ENCODE measurements around the gene RFC1. TPM values are rescaled to one million over a fixed set of nuclear protein-coding genes. Genes with fewer than 3 reads are reported as not detected.

Gene RFC1
- total RNA-seq, 1 experiment from 2014 or later: 56.8 TPM

- no peak overlapping the region for H3T11ph ChIP-seq (ENCODE audit: low read length)
- no CpG with 5 or more reads among the region's 7 CpGs for WGBS (ENCODE audit: extremely low coverage, insufficient read length, low lambda C conversion rate)
- no peak overlapping the region for H3K23ac ChIP-seq (ENCODE audit: insufficient read length, low read depth, low read length)
Observed at GRCh38 chr4:39285111-39285795, 80.9 kb downstream of the RFC1 start.

More at GRCh38 chr4:39285111-39285795, 80.9 kb downstream of the RFC1 start:
- H2BK12ac ChIP-seq (ENCODE audit: insufficient read length, low read depth, low read length): no peak overlapping the region
- TF ChIP-seq CTCF (conservative IDR thresholded peaks at IDR 0.05): no peak
- H2AFZ ChIP-seq (ENCODE audit: low read length): no peak overlapping the region
- H4K5ac ChIP-seq (ENCODE audit: insufficient read length, low read depth, low read length): no peak overlapping the region
- H3K79me1 ChIP-seq (ENCODE audit: insufficient read depth, low read depth, low read length, poor library complexity, severe bottlenecking): no peaks in the 10 kb centered on the region
- Mint-ChIP-seq H3K4me1 (peaks cover 5 to 10% of the 10 kb centered on the region in 2 experiments), H3K9me3 (no peaks in the 10 kb centered on the region), H3K27ac (no peak overlapping the region; a peak in 2 of 7 replicates), H3K27me3 (ENCODE audit: low read depth) (no peaks in the 10 kb centered on the region), H3K36me3 (ENCODE audit: insufficient read depth in 1 of 3, low read depth in 3 of 3) (peaks cover 16 to 52% (median 36%) of the 10 kb centered on the region in 3 experiments), H3K4me3 (no peak overlapping the region)
- no peak overlapping the region for H3K27ac ChIP-seq (ENCODE audit: insufficient read length, low read depth, low read length)
- H3K23me2 ChIP-seq (ENCODE audit: insufficient read length, low read depth, low read length, poor library complexity, severe bottlenecking): no peaks in the 10 kb centered on the region
- H4K91ac ChIP-seq (ENCODE audit: insufficient read length, low read depth, low read length): no peak overlapping the region
- H3K27me3 ChIP-seq (ENCODE audit: insufficient read depth, low read length): no peaks in the 10 kb centered on the region
- no peak overlapping the region for H2BK5ac ChIP-seq (ENCODE audit: insufficient read length, low read length)
- H3K56ac ChIP-seq (ENCODE audit: insufficient read length, low read depth, low read length): no peak overlapping the region
- no peaks in the 10 kb centered on the region for H3K79me2 ChIP-seq (ENCODE audit: insufficient read depth, low read length)
- no peak for DNase-seq
- no peak overlapping the region for H3K18ac ChIP-seq (ENCODE audit: insufficient read length, low read depth, low read length)
- H2BK20ac ChIP-seq (ENCODE audit: low read depth, low read length, poor library complexity, severe bottlenecking): no peak overlapping the region
- no peak overlapping the region for H2BK120ac ChIP-seq (ENCODE audit: low read depth, low read length, poor library complexity, severe bottlenecking)
- H3K9me3 ChIP-seq (ENCODE audit: control insufficient read depth, low read depth, low read length): no peaks in the 10 kb centered on the region
- H4K8ac ChIP-seq (replicated peaks; ENCODE audit: insufficient read length, low read depth, low read length): no peak overlapping the region
- no peak overlapping the region for H3K4ac ChIP-seq (ENCODE audit: low read depth, low read length)
- H3K4me2 ChIP-seq (ENCODE audit: insufficient read depth, insufficient read length, low read length): no peak overlapping the region
- H4K20me1 ChIP-seq (ENCODE audit: control insufficient read depth, insufficient read depth, insufficient read length): no peaks in the 10 kb centered on the region
- H2BK15ac ChIP-seq (ENCODE audit: low read depth, low read length): no peak overlapping the region
- no peak overlapping the region for H3K9ac ChIP-seq (ENCODE audit: extremely low read depth, insufficient read length, low read length)
- H3K4me1 ChIP-seq (ENCODE audit: insufficient read depth, low read length): 0 out of 2 replicates have a peak, but pooled peaks cover 2% of the 10 kb centered on the region
- no peak overlapping the region for H2AK5ac ChIP-seq (ENCODE audit: insufficient read length, low read length)
- H3K14ac ChIP-seq (ENCODE audit: insufficient read depth, low read length): no peak overlapping the region
